WTC11 (cell line): ENCODE results near the gene TMEFF2. TPM values are rescaled to one million over a fixed set of nuclear protein-coding genes. Genes with fewer than 3 reads are reported as not detected.

ENCODE experiments used
- ATAC-seq: fragments of 200-7000 bp; cut with Tn5 transposase; 2 replicates; pipeline ENCODE4 v1.10.0; 2021; ENCODE audit warnings: mild to moderate bottlenecking, moderate library complexity
- CTCF ChIA-PET: fragments of 300-600 bp; sonication (Branson Sonifier 250); formaldehyde crosslinking; loops from one replicate; lab custom pipeline; 2021; ENCODE audit warnings: antibody characterized with exemption; lab: Charles Lee
- POLR2A ChIA-PET: fragments of 350-600 bp; sonication (Branson Sonifier 250); formaldehyde crosslinking; loops from one replicate; lab custom pipeline; 2021; ENCODE audit warnings: antibody characterized with exemption; lab: Charles Lee
- DNase-seq: peaks from one replicate; pipeline ENCODE4 v3.0.0; 2021; ENCODE audit warnings: low spot score
- H3K27ac Mint-ChIP-seq: 2 replicates; pipeline ENCODE4 v1.8.0; 2021; ENCODE audit warnings: mixed read lengths
- H3K27me3 Mint-ChIP-seq: 2 replicates; pipeline ENCODE4 v1.8.0; 2021; ENCODE audit warnings: low read depth, mild to moderate bottlenecking, moderate library complexity, mixed read lengths
- H3K36me3 Mint-ChIP-seq: 2 replicates; pipeline ENCODE4 v1.8.0; 2021; ENCODE audit warnings: mixed read lengths
- H3K4me1 Mint-ChIP-seq: 2 replicates; pipeline ENCODE4 v1.8.0; 2022; ENCODE audit warnings: mixed read lengths
- H3K4me3 Mint-ChIP-seq: 2 replicates; pipeline ENCODE4 v1.8.0; 2021; ENCODE audit warnings: mild to moderate bottlenecking, moderate library complexity, mixed read lengths
- H3K9me3 Mint-ChIP-seq: 2 replicates; pipeline ENCODE4 v1.8.0; 2021; ENCODE audit warnings: mixed read lengths
- CREM ChIP-seq: sonication (generic); formaldehyde crosslinking; IDR thresholded peaks from 2 replicates; pipeline ENCODE4 v1.8.1; 2022; ENCODE audit warnings: mild to moderate bottlenecking, missing genetic modification reagents, moderate library complexity
- ESRRA ChIP-seq: sonication (generic); formaldehyde crosslinking; IDR thresholded peaks from 2 replicates; pipeline ENCODE4 v1.8.1; 2022; ENCODE audit warnings: mild to moderate bottlenecking, missing genetic modification reagents, borderline replicate concordance
- FOXK1 ChIP-seq: sonication (generic); formaldehyde crosslinking; IDR thresholded peaks from 2 replicates; pipeline ENCODE4 v1.8.0; 2022; ENCODE audit warnings: mild to moderate bottlenecking, moderate library complexity, missing genetic modification reagents
- FOXP1 ChIP-seq: sonication (generic); formaldehyde crosslinking; IDR thresholded peaks from 2 replicates; pipeline ENCODE4 v1.8.0; 2022; ENCODE audit warnings: missing genetic modification reagents, mild to moderate bottlenecking, moderate library complexity, borderline replicate concordance
- JAZF1 ChIP-seq: fragments of 250-450 bp; sonication (Bioruptor Pico); IDR thresholded peaks from 2 replicates; pipeline ENCODE4 v1.9.0; 2021; ENCODE audit warnings: moderate library complexity, mild to moderate bottlenecking, inconsistent platforms
- MYBL2 ChIP-seq: sonication (generic); formaldehyde crosslinking; IDR thresholded peaks from 2 replicates; pipeline ENCODE4 v1.8.1; 2023; ENCODE audit warnings: mild to moderate bottlenecking, moderate library complexity, missing genetic modification reagents
- NR2C2 ChIP-seq: sonication (generic); formaldehyde crosslinking; IDR thresholded peaks from 2 replicates; pipeline ENCODE4 v1.8.0; 2022; ENCODE audit warnings: mild to moderate bottlenecking, missing genetic modification reagents
- PRRX2 ChIP-seq: fragments of 250-450 bp; sonication (Bioruptor Pico); IDR thresholded peaks from 2 replicates; pipeline ENCODE4 v1.8.0; 2021; ENCODE audit warnings: mild to moderate bottlenecking
- SMAD3 ChIP-seq: sonication (generic); formaldehyde crosslinking; IDR thresholded peaks from 2 replicates; pipeline ENCODE4 v1.8.0; 2022; ENCODE audit warnings: missing genetic modification reagents, mild to moderate bottlenecking, borderline replicate concordance
- TCF7 ChIP-seq: sonication (generic); formaldehyde crosslinking; IDR thresholded peaks from 2 replicates; pipeline ENCODE4 v1.8.0; 2022; ENCODE audit warnings: mild to moderate bottlenecking, low read depth, missing genetic modification reagents, moderate library complexity
- ZNF232 ChIP-seq: sonication (generic); formaldehyde crosslinking; IDR thresholded peaks from 2 replicates; pipeline ENCODE4 v1.8.0; 2022; ENCODE audit warnings: mild to moderate bottlenecking, missing genetic modification reagents
- ZNF263 ChIP-seq: sonication (generic); formaldehyde crosslinking; IDR thresholded peaks from 2 replicates; pipeline ENCODE4 v1.8.1; 2022; ENCODE audit warnings: low read depth, mild to moderate bottlenecking, moderate library complexity, missing genetic modification reagents
- ZNF317 ChIP-seq: sonication (generic); formaldehyde crosslinking; IDR thresholded peaks from 2 replicates; pipeline ENCODE4 v1.8.1; 2023; ENCODE audit warnings: low read depth, mild to moderate bottlenecking, moderate library complexity, missing genetic modification reagents, borderline replicate concordance
- ZNF416 ChIP-seq: fragments of 250-450 bp; sonication (Bioruptor Pico); IDR thresholded peaks from 2 replicates; pipeline ENCODE4 v1.9.0; 2021; ENCODE audit warnings: mild to moderate bottlenecking, inconsistent platforms
- total RNA-seq: library from RNA; stranded (reverse); gene quantifications from 3 replicates; pipeline ENCODE4 v1.2.3, GENCODE V29; 2021
- TF ChIP-seq, protein P1 (sequence below): sonication (generic); formaldehyde crosslinking; IDR thresholded peaks from 2 replicates; pipeline ENCODE4 v1.8.1; 2023; ENCODE audit warnings: mild to moderate bottlenecking, missing genetic modification reagents
- TF ChIP-seq, protein P2 (sequence below): sonication (generic); formaldehyde crosslinking; IDR thresholded peaks from 2 replicates; pipeline ENCODE4 v1.8.0; 2023; ENCODE audit warnings: missing genetic modification reagents
- TF ChIP-seq, protein P3 (sequence below): sonication (generic); formaldehyde crosslinking; IDR thresholded peaks from 2 replicates; pipeline ENCODE4 v1.8.1; 2022; ENCODE audit warnings: mild to moderate bottlenecking, moderate library complexity, missing genetic modification reagents
- TF ChIP-seq, protein P4 (sequence below): sonication (generic); formaldehyde crosslinking; IDR thresholded peaks from 2 replicates; pipeline ENCODE4 v1.8.0; 2023; ENCODE audit warnings: missing genetic modification reagents, mild to moderate bottlenecking, borderline replicate concordance
- TF ChIP-seq, protein P5 (sequence below): sonication (generic); formaldehyde crosslinking; IDR thresholded peaks from 2 replicates; pipeline ENCODE4 v1.8.1; 2023; ENCODE audit warnings: mild to moderate bottlenecking, missing genetic modification reagents, moderate library complexity
- TF ChIP-seq, protein P6 (sequence below): sonication (generic); formaldehyde crosslinking; IDR thresholded peaks from 2 replicates; pipeline ENCODE4 v1.8.0; 2022; ENCODE audit warnings: mild to moderate bottlenecking, missing genetic modification reagents
- TF ChIP-seq, protein P7 (sequence below): fragments of 250-450 bp; sonication (Bioruptor Pico); conservative IDR thresholded peaks from 2 replicates; pipeline ENCODE4 v1.9.0; 2021; ENCODE audit warnings: mild to moderate bottlenecking
- TF ChIP-seq, protein P8 (sequence below): sonication (generic); formaldehyde crosslinking; IDR thresholded peaks from 2 replicates; pipeline ENCODE4 v1.8.1; 2022; ENCODE audit warnings: low read depth, mild to moderate bottlenecking, moderate library complexity, missing genetic modification reagents, borderline replicate concordance

Gene TMEFF2
- total RNA-seq, 1 experiment from 2014 or later: 2.3 TPM

DNA sequence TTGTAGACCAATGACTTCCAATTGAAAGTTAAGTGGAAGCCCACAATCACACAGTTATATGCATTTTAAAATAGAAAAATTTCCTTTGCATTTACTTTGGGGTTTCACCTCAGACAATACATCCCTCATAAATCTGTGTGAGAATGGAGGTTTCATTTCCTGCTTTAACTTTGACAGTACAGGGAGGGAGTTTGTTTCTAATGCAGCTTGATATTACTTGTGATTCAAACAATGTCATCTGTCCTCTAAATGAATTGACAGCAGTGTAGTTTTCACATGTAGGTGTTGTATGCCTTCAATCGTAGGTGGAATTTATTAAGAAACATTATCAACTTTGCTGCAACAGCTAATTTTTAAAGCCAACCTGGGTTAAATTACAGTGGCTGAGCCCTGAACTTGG lies 75.2 kb downstream of the TMEFF2 start:
- DNase-seq (no peak), ATAC-seq (no peak)
- H3K4me1 Mint-ChIP-seq: 0 out of 2 replicates have a peak, but pooled peaks cover 8% of the 10 kb centered on the region
- TF ChIP-seq ZNF263 (CRISPR knock-in tag): no peak
- no peak for TF ChIP-seq FOXK1 (CRISPR knock-in tag)
- no peak for TF ChIP-seq CREM (CRISPR knock-in tag)
- TF ChIP-seq, protein P1, sequence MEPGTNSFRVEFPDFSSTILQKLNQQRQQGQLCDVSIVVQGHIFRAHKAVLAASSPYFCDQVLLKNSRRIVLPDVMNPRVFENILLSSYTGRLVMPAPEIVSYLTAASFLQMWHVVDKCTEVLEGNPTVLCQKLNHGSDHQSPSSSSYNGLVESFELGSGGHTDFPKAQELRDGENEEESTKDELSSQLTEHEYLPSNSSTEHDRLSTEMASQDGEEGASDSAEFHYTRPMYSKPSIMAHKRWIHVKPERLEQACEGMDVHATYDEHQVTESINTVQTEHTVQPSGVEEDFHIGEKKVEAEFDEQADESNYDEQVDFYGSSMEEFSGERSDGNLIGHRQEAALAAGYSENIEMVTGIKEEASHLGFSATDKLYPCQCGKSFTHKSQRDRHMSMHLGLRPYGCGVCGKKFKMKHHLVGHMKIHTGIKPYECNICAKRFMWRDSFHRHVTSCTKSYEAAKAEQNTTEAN (CRISPR knock-in tag): no peak
- no peak for TF ChIP-seq SMAD3 (CRISPR knock-in tag)
- TF ChIP-seq ZNF416 (CRISPR knock-in tag): no peak
- no peak for TF ChIP-seq ZNF232 (CRISPR knock-in tag)
- ChIA-PET CTCF (no interaction called here), POLR2A (no interaction called here)
- no peak overlapping the region for H3K27ac Mint-ChIP-seq
- peaks cover 30% of the 10 kb centered on the region for H3K9me3 Mint-ChIP-seq
- H3K36me3 Mint-ChIP-seq: peaks cover 22% of the 10 kb centered on the region
- H3K27me3 Mint-ChIP-seq: no peaks in the 10 kb centered on the region
- no peak overlapping the region for H3K4me3 Mint-ChIP-seq

DNA sequence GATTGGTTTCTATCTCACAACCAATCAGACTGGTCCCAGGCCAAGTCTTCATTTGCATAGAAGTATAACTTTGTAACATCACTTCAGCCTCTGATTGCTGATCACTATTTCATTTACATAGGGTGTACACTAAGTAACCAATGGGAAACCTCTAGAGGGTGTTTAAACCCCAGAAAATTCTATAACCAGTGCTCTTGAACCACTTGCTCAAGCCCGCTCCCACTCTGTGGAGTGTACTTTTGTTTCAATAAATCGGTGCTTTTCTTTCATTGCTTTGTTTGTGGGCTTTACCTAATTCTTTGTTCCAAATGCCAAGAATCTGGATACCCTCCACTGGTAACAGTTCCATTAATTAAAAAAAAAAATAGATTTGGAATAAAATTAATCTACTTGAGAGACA lies 77.0 kb downstream of the TMEFF2 start:
- Mint-ChIP-seq H3K9me3 (peaks cover 32% of the 10 kb centered on the region), H3K4me3 (no peak overlapping the region), H3K4me1 (0 out of 2 replicates have a peak, but pooled peaks cover 8% of the 10 kb centered on the region), H3K36me3 (peaks cover 25% of the 10 kb centered on the region), H3K27ac (no peak overlapping the region), H3K27me3 (no peaks in the 10 kb centered on the region)
- ChIA-PET CTCF (no interaction called here), POLR2A (no interaction called here)
- DNase-seq: no peak
- ATAC-seq: no peak
- no peak for TF ChIP-seq FOXK1 (CRISPR knock-in tag)
- TF ChIP-seq, protein P2, sequence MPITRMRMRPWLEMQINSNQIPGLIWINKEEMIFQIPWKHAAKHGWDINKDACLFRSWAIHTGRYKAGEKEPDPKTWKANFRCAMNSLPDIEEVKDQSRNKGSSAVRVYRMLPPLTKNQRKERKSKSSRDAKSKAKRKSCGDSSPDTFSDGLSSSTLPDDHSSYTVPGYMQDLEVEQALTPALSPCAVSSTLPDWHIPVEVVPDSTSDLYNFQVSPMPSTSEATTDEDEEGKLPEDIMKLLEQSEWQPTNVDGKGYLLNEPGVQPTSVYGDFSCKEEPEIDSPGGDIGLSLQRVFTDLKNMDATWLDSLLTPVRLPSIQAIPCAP (CRISPR knock-in tag): no peak
- no peak for TF ChIP-seq JAZF1 (CRISPR knock-in tag)
- TF ChIP-seq ESRRA (CRISPR knock-in tag): no peak
- TF ChIP-seq, protein P3, sequence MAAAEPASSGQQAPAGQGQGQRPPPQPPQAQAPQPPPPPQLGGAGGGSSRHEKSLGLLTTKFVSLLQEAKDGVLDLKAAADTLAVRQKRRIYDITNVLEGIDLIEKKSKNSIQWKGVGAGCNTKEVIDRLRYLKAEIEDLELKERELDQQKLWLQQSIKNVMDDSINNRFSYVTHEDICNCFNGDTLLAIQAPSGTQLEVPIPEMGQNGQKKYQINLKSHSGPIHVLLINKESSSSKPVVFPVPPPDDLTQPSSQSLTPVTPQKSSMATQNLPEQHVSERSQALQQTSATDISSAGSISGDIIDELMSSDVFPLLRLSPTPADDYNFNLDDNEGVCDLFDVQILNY: no peak
- TF ChIP-seq, protein P4, sequence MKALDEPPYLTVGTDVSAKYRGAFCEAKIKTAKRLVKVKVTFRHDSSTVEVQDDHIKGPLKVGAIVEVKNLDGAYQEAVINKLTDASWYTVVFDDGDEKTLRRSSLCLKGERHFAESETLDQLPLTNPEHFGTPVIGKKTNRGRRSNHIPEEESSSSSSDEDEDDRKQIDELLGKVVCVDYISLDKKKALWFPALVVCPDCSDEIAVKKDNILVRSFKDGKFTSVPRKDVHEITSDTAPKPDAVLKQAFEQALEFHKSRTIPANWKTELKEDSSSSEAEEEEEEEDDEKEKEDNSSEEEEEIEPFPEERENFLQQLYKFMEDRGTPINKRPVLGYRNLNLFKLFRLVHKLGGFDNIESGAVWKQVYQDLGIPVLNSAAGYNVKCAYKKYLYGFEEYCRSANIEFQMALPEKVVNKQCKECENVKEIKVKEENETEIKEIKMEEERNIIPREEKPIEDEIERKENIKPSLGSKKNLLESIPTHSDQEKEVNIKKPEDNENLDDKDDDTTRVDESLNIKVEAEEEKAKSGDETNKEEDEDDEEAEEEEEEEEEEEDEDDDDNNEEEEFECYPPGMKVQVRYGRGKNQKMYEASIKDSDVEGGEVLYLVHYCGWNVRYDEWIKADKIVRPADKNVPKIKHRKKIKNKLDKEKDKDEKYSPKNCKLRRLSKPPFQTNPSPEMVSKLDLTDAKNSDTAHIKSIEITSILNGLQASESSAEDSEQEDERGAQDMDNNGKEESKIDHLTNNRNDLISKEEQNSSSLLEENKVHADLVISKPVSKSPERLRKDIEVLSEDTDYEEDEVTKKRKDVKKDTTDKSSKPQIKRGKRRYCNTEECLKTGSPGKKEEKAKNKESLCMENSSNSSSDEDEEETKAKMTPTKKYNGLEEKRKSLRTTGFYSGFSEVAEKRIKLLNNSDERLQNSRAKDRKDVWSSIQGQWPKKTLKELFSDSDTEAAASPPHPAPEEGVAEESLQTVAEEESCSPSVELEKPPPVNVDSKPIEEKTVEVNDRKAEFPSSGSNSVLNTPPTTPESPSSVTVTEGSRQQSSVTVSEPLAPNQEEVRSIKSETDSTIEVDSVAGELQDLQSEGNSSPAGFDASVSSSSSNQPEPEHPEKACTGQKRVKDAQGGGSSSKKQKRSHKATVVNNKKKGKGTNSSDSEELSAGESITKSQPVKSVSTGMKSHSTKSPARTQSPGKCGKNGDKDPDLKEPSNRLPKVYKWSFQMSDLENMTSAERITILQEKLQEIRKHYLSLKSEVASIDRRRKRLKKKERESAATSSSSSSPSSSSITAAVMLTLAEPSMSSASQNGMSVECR (CRISPR knock-in tag): no peak
- TF ChIP-seq PRRX2 (CRISPR knock-in tag): no peak
- no peak for TF ChIP-seq MYBL2 (CRISPR knock-in tag)
- no peak for TF ChIP-seq FOXP1 (CRISPR knock-in tag)
- TF ChIP-seq ZNF317 (CRISPR knock-in tag): no peak
- TF ChIP-seq, protein P5, sequence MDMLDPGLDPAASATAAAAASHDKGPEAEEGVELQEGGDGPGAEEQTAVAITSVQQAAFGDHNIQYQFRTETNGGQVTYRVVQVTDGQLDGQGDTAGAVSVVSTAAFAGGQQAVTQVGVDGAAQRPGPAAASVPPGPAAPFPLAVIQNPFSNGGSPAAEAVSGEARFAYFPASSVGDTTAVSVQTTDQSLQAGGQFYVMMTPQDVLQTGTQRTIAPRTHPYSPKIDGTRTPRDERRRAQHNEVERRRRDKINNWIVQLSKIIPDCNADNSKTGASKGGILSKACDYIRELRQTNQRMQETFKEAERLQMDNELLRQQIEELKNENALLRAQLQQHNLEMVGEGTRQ (CRISPR knock-in tag): no peak
- TF ChIP-seq NR2C2 (CRISPR knock-in tag): no peak
- TF ChIP-seq, protein P6, sequence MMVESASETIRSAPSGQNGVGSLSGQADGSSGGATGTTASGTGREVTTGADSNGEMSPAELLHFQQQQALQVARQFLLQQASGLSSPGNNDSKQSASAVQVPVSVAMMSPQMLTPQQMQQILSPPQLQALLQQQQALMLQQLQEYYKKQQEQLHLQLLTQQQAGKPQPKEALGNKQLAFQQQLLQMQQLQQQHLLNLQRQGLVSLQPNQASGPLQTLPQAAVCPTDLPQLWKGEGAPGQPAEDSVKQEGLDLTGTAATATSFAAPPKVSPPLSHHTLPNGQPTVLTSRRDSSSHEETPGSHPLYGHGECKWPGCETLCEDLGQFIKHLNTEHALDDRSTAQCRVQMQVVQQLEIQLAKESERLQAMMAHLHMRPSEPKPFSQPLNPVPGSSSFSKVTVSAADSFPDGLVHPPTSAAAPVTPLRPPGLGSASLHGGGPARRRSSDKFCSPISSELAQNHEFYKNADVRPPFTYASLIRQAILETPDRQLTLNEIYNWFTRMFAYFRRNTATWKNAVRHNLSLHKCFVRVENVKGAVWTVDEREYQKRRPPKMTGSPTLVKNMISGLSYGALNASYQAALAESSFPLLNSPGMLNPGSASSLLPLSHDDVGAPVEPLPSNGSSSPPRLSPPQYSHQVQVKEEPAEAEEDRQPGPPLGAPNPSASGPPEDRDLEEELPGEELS (CRISPR knock-in tag): no peak
- TF ChIP-seq, protein P7, sequence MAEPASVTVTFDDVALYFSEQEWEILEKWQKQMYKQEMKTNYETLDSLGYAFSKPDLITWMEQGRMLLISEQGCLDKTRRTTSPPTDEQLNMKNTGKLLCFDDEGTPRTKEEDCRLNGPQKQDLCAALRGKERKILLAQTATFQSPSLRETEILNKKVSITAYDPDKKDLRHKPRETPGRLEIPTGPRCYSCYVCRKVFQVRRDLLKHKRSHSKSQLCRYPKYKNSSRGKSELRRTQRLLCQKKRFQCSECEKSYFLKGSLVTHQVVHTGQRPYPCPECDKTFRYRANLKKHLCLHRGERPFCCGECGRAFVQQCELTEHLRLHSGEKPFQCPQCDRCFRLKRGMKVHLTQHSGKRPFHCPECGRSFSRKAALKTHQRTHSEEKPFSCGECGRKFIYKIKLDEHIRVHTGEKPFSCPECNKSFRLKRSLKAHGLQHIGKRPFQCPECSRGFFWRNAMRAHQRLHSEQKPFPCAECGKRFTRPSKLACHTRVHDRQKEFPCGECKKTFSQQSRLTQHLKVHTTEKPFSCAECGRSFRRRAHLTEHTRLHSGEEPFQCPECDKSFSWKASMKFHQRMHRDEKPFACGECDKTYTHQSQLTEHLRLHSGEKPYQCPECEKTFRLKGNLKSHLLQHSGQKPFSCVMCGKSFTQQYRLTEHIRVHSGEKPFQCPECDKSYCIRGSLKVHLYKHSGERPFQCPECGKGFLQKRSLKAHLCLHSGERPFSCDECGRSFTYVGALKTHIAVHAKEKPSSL (CRISPR knock-in tag): no peak
- TF ChIP-seq TCF7: no peak
- TF ChIP-seq, protein P8, sequence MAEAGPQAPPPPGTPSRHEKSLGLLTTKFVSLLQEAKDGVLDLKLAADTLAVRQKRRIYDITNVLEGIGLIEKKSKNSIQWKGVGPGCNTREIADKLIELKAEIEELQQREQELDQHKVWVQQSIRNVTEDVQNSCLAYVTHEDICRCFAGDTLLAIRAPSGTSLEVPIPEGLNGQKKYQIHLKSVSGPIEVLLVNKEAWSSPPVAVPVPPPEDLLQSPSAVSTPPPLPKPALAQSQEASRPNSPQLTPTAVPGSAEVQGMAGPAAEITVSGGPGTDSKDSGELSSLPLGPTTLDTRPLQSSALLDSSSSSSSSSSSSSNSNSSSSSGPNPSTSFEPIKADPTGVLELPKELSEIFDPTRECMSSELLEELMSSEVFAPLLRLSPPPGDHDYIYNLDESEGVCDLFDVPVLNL (CRISPR knock-in tag): no peak
